Measurements from ENCODE around the gene KCTD19.

KCTD19 gene

DNA sequence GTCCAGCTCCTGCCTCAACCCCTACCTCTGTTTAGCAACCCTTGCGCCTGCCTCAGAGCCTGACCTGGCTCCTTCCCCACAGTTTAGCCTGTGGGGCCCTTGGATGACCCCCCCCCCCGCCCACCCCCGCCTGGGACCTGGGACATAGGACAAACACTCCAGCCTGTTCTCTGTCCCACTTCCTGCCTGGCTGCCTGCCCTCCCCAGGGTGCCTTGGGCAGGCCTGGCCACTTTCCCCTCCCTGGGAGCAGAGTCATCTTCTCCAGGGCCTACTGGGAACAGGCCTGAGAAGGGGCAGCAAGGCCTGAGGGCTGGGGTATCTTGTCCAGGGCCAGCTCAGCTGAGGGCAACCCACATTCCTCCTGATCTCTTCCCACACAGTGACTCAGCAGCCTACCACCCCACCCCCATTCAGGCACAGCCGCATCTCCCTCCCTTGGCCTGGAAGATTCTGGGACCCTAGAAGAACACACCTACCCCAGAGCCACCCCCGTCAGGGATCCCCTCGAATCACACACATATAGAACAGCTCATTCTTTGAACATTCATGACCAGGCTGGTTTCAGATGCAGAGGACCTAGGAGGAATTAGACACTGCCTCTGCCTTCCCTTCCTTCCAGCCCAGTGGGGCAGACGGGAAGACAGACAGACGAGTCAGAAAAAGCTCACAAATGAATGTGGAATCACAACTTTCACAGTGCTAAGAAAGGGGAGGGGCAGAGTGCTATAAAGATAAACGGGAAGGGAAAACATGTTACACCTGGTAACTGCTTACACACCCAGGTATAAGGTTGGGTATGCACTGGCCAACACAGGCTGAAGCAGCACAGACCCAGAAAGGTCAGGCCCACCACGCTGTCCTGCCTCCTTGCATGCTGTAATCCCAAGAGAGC lies 85.3 kb downstream of the KCTD19 start:
- DNase-seq: no peak

DNA sequence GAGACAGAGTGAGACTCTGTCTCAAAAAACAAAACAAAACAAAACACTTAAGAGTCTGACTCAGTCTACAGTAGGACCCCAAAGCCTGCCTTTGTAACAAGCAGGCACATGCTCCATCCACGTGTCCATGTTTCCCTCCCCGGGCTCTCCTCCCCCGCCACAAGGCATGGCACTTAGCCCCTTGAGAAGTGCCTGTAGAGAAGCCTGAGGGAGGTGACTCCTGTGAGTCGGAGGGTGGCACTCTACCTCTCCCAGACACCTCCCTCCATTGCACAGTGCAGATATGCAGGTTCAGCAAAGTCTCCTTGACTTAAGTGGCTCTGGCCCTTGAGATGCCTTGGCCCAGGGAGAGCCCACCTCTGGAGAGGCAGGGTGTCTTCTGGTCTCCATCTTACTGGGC lies 86.0 kb downstream of the KCTD19 start:
- no peak for DNase-seq
